Body of pancreas (tissue), 4 donors: ENCODE measurements around the gene IFT88.

Experiments
- CTCF ChIP-seq, 7 experiments: fragments of 450-650 bp in 4 of 7; fragments of 200-600 bp in 3 of 7; sonication (generic) in 3 of 7; IDR thresholded peaks; one replicate each; pipeline ENCODE4 v1.5.1; 2016 to 2019; ENCODE audit warnings: antibody characterized with exemption in 7 of 7
- POLR2A ChIP-seq, 3 donors: fragments of 450-650 bp; IDR thresholded peaks; one replicate each; pipeline ENCODE4 v1.6.1; 2016; ENCODE audit warnings: antibody characterized with exemption in 3 of 3, mild to moderate bottlenecking in 2 of 3

DNA sequence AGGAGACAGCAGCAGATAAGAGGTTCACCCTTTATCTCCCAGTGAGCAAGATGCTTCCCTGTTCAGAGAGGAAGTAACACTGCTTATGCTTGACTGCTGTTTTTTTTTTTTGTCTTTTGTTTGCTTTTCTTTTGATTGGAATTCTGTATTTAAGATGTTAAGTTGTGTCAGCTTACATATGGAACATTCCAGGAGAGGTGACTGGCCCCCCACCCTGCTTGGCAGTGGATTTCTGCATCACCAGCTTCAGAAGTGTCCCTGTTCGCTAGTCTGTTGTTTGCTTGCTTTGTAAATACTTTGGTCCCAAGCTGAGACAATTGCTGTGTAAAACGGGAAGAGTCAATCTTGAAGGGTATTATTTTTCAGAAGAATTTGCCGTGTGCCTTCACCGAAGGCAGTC, 43.0 kb downstream of the IFT88 start:
- TF ChIP-seq CTCF (IDR thresholded peaks at IDR 0.05) (no peak), POLR2A (IDR thresholded peaks at IDR 0.05) (no peak)
